ENCODE results near the gene TTBK1.

Gene TTBK1

DNA sequence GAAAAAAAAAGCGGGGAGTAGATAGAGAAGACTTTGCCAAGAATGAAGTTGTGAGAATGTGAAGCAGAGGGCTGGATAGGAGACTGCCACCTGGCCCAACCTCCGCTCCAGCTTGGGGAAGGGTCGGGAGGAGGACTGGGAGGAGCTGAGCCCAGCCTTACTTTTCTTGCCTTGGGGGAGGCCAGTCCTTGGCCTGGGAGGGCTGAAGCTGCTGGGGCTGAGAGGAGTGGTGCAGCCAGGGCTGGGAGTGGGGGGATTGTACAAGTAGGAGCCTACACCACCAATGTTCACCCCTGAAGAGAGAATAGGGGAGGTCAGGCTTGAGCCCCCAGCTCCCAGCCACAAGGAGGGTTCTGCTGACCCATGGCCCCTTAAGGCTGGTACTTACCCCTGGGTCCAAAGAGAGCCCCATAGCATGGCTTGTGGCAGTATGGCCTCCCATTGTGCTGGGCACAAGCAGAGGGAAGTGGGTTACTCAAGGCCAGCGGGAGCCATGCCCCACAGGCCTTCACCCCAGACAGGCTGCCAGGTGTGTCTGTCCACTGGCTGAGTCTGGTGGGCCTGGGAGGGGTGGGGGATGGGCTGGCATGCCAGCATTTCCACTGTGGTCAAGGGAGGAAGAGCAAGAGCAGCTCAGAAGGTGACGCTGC lies 64.3 kb downstream of the TTBK1 start:
- no peak for DNase-seq

DNA sequence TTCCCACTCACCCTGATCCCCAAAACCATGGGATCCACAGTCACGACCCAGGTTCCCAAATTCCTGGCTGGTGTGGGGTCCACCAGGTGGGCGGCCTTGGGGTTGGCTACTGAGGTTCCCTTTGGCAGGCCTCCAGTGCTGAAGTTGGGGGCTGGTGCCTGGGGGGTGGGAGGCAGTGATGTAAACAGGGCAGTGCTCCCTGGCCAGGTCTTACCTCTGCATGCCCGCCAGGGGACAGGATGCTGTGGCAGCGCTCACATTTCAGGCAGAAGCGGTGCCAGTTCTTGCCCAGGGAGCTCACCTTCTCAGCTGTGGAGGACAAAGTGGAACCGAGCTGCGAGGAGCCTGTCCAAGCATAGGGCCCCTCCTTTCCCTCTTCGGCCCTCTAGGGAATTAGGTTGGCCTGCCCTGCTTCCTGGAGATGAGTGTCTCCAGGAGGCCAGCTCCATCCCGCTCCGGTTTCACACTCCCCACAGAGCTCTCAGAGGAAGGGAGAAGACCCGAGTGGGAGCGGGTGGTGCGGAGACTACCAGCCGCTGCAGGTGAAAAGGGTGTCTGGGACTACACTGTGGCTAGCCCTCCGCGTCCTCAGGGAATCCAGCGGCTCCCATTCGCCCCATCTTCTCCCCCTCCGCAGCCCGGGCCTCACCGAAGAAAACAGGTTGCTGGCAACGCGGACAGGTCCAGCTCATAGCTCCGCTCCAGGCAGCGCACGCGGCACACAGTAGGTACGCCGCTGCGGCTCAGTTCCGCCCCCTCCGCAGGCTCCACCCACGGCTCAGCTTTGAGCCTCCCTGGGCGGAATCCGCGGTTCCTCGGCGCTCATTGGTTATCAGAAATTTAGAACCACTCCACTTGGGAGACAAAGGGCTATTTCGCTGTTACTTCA lies 65.1 kb downstream of the TTBK1 start, which contains the start of gene CRIP3:
Gene CRIP3 (minus strand): TSS at position 726 of the 889 bp plus-strand sequence. CDS start 34 bp downstream, at position 692.
- peak; percentile 22 for DNase-seq

DNA sequence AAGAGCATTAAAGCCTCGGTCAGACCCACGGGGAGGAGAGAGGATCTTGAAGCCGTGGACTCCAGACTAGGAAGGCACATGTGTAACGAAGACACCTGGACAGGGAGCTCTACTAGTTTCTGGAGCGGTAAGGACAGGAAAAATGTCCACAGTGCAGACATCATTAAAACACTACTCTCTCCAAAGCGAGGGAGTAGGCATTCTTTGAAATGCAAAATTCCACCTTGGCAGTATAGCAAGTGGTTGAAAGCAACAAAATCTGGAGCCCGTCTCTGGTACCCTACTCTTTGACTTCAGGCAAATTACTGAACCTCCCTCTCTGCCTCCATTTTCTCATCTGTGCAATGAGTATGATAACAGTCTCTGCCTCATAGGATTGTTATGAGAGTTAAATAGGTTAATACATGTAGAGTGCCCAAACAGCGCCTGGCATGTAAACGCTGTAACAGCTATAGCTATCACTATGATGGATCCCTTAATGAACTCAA lies 65.8 kb downstream of the TTBK1 start:
- no peak for DNase-seq

DNA sequence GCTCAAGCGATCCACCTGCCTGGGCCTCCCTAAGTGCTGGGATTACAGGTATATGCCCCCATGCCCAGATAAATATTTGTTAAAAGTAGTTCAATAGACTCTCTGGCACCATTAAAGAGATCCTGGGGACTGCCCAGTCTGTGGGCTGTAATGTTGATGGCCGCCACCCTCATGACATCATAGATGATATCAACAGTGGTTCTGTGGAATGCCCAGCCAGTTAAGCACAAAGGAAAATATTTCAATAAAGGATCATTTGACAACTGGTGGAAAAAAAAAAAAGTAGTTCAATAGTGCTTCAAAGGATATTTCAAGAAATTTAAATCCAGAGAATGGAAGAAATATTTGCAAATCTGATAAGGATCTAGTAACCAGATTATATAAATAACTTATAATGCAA lies 66.9 kb downstream of the TTBK1 start:
- no peak for DNase-seq

DNA sequence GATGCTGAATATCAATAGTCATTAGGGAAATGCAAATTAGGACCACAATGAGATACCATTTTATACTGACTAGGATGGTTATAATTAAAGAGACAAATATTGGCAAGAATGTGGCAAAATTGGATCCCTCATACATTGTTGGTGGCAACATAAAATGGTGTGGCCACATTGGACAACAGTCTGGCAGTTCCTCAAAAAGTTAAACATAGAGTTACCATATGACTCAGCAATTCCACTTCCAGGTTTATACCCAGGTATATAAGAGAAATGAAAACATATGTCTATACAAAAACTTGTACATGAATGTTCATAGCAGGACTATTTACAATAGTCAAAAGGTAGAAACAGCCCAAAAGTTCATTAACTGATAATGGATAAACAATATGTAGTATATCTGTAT lies 67.3 kb downstream of the TTBK1 start:
- no peak for DNase-seq

DNA sequence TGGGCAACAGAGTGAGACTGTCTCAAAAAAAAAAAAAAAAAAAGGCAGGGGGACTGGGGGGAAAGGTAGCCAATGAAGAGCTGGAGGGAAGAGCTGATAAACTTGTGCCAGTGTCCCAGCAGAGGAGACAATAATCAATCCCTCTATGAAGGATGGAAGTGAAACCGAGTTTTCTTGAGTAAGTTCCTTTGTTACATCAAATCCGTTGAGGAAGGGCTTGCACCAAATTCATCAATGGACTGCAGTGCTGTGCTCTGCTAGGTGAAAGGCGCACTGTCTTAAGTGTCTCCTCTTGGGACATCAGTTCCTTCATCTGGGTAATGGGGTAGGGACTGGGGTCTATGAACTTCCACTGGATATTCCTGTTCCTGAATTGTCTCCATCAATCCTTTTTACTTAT lies 68.4 kb downstream of the TTBK1 start:
- DNase-seq, result no peak

DNA sequence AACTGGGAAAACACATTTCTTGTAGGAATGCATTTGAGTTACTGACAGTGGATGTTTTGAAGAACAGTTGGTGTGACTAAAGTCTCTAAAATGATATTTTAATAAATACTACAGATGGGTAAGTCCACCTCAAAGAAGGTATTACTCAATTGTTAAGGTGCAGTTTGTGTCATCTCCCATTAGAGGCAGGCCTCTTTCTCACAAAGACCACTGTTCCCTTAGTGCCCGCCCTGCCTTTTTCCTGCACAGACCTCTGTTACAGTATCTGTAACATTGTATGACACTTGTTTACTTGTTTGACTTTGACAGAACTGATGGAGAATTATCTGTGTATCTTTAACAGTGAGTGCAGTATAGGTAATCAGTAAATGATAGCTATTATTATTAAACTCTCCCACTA lies 70.5 kb downstream of the TTBK1 start:
- DNase-seq, result no peak

DNA sequence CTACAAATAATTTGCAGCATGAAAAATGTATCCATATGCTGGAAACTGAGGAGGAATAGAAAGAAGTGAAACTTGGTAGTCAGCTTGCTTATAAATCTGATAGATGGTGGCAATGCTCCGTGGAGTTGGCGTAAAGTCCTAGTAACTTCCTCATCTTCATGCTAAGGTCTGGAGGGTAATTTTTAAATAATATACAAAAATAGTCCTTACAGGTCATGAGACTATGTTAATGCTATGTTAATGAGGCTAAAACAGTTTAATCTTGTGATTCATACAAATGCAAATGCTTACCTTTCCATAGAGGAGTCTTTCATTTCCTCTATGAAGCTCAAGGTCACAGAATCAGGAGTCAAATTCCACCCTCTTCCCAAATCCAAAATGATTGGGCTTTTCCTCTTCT lies 74.7 kb downstream of the TTBK1 start:
- DNase-seq, result no peak

DNA sequence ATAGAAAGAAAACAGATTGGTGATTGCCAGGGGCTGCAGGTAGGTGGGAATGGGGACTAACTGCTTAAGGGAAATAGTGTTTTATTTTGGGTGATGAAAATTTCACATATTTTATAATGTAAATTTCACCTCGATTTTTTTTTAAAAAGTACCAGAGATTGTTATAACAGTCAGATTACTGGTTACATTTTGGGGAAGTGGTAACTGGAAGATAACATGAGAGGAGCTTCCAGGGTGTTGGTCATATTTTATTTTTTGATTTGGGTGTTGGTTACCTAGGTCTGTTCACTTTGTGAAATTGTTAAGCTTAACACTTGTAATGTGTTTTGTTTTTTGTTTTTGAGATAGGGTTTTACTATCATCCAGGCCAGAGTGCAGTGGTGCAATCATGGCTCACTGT lies 82.6 kb downstream of the TTBK1 start:
- DNase-seq, result no peak

DNA sequence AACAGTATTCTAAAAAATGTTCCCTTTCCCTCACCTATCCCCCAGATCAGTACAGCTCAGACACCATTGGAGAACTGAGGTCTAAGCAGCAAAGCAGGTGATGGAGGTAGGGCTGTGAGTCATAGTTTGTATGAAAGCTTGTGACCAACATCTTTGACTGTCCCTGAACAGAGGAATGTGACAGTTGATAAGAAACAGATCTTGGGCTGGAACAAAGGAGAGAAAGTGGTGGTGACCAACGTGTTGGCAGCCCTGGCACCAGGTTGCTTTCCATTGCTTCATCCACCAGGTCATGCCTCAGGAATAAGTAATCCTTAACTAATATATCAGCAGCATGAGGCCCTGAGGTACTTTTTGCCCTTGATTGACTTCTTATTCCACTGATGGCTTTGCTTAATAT lies 85.2 kb downstream of the TTBK1 start:
- DNase-seq, result no peak

DNA sequence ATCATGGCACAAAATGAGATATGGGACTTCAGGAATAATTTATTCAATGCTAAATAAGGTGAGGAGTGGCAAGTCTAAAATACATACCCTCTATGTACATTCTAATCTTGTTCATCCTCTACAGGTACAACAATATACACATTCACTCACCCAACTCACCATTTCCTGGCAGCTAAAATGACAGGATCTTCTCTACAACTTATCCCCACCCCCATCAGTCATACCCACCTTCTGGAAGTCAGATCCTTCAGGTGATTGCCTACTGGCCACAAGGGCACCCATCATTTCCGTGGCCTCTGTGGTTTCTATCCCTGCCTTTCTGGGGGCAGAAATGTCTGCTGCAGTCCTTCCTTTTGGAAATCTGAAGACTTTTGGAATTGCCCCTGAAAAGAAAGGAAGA lies 88.2 kb downstream of the TTBK1 start:
- no peak for DNase-seq

DNA sequence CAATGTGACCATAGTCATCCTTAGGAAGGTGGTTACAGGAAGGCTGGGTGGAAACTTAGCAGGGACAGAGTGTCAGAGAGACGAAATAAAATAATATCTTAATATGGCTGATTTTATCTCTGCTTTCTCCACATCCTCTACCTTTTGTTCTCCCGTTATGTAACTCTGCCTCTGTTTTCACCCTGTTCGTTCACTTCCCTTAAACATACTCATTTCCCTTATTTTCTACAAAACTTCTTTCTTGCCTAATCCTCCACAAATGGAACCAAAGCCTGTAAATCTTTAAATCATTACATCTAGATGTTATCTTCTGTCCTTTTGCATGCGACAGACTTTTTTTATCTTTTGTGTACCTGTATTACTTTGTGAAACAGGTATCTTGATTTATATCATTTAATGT lies 88.6 kb downstream of the TTBK1 start:
- DNase-seq, result no peak

DNA sequence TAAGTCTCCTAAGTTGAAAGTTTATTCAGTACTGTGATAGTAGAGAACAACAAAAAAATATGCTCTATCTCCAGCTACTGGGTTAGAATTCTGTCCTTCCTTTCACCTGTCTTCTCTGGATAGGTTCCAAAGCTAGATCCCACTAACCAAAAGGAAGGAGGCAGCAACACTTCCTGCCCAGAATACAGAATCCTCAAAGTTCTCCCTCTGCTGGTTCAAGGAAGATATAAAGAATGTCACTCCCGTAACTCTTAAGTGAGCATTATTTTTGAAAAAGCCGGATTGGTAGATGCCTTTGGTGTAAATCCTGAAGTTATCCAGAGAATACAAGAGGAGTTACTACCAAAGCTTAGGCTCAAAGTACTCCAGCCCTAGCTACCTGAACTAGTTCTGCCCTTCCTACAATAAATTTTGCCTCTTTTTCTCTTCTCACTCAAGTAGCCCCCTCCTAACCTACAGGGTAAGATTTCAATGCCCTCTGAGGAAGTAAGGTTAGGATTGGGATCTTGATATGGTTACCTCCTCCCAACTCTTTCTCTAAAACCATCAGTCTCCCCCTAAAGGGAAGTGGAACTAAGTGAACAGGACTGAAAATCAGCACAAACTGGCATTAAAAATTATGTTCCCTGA lies 91.3 kb downstream of the TTBK1 start:
- peak; percentile 15 for DNase-seq

DNA sequence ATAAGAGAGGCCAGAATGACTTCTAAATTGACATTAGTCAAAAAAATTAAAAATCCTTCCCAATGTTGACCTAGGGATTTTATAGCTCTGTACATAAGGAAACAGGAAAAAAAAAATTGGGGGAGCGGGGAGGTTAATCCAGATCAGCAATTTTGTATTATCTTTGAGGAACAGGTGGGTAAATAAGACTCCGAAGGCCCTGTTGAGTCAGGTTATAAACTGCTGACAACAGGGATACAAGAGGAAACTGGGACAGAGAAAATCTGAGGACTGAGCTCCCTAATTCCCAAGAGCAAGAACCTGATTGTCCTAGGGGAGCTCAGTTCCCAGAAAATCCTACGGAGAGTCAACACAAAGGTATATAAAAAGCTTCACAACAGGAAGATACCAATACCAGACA lies 92.2 kb downstream of the TTBK1 start:
- DNase-seq, result no peak

DNA sequence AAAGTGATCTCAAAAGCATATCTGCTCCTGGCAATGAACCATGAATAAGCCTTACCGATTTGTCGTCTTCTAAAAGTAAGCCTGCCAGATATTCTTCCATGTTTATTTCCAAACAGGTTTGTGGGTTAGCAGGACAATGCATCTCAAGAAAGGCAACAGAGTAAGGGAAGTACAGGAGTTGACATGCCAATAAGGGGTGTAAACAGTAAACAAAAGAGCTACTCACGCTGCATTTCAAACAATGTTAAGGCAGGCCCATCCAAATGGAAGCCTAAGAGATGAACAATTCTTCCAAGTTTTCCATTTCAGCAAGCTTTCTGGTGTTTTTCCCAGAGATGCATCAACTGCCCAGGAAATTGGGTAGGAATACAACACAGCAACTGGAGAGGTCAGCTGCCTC lies 93.1 kb downstream of the TTBK1 start:
- DNase-seq, result no peak

All from CD4-positive, alpha-beta T cell treated with Interleukin-4 for 4 hours (primary cell).